ENCODE results near the gene SLC27A2.

SLC27A2 gene

GRCh38 chr15:50244153-50244552, 62.2 kb downstream of the SLC27A2 start:
- FAIRE-seq = no peak

DNA sequence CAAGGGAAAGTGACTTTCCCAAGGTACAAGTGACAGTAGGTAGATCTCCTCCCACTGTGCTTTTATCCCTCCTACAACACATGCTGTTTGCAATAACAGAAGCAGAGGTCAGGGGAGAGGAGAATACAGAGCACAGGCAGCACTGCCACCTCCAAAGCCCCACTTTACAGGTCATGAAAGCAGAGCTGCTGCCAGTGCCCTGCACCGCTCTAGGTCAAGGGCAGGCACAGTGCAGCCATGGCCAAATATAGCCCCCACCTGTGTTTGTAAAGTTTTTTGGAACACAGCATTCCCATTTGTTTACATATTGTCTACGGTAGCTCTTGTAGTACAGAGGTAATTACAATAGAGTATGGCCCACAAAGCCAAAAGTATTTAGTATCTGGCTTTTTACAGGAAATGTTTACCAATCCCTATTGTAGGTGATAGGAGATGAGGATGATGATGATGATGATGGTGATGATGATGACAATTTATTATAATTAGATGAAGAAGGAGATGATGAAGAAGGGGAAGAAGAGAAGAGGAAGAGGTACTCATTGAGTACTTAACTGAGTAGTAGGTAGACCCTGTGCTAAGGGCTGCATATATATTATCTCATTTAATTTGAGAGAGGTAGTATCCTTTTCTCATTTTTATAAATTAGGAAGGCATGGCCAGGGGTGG, 63.1 kb downstream of the SLC27A2 start:
- no peak for FAIRE-seq

DNA sequence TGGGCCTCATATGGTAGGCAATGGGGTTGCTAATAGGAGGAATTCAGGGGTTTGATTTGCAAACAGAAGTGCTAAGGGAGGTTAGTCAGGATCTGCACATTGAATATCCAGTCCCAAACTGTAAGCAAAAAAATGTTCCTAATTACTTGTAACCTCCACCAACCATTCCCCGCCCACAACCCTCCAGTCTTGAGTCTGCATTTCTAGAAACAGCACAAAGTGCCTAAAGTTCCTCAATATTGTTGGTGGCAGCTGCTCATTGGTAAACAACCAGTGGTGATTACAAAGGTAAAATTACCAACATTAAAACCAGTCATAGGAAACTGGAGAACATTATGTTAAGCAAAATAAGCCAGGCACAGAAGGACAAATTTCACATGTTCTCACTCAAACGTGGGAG, 64.6 kb downstream of the SLC27A2 start:
- FAIRE-seq = no peak

- no peak for FAIRE-seq
These were observed 66.0 kb downstream of the SLC27A2 start for GRCh38 chr15:50247819-50248655.

- no peak for FAIRE-seq
These were observed 67.1 kb downstream of the SLC27A2 start for GRCh38 chr15:50248994-50249582.

DNA sequence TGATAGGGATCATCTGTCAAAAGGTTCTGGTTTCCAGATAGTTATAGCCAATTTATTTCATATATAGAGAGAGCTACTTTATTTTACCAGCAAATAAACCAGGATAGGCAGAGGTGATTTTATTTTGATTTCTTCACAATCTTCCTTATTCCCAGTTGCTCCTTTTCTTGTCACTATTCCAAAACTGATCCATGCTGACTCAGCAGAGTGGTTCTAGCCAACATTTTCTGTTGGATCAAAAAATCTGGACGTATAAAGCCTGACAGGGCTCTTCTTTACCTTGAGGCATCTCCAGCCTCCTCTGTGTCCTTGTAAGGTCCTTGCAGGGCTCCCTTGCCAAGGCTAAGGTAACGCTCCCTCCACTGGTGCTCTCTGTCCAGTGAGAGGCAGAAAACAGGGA, 67.7 kb downstream of the SLC27A2 start:
- no peak for FAIRE-seq

DNA sequence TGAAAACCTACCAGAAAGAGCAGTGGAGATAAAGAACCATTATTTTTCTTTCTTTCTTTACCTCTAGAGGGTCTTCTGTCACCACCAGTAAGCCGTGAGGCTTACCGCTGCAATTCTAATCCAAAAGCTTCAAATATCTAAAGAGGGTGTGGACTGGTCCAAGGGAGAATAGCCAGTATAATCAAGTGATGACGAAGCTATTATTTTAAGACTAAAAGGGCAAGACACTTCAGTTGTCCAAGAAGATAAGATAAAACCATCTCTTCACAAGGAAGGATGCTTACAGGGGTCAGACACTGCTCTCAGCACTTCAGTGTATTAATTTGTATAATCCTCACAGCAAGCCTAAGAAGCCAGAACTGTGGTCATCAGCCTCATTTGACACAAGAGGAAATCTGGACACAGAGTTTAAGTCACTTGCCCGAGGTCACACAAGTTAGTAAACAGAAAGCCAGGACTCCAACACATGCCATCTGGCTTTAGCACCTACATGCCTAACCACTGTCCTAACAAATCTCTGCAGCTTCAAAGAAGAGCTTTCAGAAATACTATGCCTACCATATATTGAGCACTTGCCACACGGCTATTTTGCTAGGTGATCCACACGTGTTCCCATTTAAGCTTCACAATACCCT, 68.9 kb downstream of the SLC27A2 start:
- FAIRE-seq = no peak

GRCh38 chr15:50251638-50252182, 69.7 kb downstream of the SLC27A2 start:
- FAIRE-seq = no peak

DNA sequence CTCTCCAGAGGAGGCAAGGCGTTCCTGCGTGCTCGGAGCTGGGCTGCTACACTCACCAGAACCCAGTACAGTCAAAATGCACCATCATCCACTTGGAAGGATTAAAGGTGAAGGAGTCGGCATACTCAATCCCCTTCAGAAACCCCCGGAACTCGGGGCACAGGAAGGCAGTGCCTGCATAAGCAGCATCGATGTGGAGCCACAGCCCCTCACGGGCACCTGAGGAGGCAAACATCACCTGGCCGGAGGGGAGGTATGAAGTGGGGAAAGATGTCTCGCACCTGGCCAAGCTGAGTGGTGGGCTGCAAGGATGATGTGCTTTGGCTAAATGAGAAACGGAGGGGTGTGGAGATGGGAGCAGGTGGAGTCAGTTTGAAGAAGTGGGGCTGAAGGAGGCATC, 70.6 kb downstream of the SLC27A2 start:
- FAIRE-seq = no peak

- FAIRE-seq = no peak
These were observed 74.4 kb downstream of the SLC27A2 start for GRCh38 chr15:50256188-50257041.

GRCh38 chr15:50257332-50257731, 75.3 kb downstream of the SLC27A2 start:
- FAIRE-seq = no peak

DNA sequence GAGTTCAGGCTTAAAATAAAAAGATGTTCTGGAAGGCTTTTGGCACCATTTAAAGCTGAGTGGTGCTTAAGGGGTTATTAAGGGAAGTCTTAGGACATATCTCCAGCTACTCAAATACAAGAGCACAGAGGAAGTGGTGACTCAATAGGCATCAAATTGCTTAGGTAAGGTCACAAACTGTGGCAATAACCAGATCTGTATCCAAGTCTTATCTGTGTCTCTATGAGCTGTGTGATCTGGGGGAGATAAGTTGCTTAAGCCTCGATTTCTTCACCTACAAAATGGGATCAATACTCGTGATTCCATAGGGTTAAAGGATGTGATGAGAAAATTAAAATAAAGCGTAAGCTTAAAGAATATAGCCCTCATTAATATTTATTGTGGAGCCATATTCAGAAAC, 75.9 kb downstream of the SLC27A2 start:
- no peak for FAIRE-seq

DNA sequence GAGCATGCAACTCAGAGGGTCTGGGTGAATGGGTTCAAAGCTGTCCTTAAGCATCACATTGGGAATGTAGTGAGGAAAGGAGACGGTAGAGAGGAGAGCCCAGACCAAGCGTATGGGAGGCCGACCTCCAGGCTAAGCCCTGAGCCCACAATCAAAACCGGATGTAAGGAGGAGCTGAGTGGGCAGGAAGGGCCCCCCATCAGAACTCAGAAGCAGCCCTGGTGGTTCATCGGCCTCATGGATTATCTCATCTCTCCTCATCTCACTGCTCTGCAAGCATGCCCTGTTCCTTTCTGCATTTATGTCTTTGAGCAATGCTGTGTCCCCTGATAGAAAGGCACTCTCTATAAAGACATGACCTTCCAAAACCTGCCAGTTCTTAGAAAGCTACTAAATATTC, 77.3 kb downstream of the SLC27A2 start:
- FAIRE-seq = no peak

DNA sequence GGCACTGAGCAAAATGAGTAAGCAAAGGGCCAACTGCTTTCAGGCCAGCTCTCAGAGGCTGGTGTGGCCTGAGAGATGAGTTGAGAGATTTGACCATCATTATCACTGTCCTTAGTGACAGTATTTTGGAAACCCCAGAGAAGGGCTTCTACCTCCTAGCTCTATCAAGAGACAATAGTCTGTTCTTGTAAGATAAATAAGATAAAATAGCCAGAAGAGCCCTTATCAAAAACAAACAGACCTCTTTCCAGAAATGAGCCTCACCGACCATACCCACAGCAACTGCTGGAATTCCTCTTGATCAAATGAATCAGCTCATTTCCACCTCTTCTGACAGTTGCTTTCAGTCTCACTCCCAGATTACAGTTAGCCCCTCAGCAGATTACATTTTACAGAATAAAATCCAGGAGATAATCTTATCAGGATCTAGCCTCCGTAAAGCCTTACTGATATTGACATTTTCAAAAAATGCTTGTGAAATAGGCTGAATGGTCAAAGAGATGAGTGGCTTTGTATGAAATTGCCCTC, 79.0 kb downstream of the SLC27A2 start:
- no peak for FAIRE-seq

GRCh38 chr15:50261981-50262380, 80.0 kb downstream of the SLC27A2 start:
- FAIRE-seq = no peak

- no peak for FAIRE-seq
These were observed 80.5 kb downstream of the SLC27A2 start for GRCh38 chr15:50262533-50262932.

DNA sequence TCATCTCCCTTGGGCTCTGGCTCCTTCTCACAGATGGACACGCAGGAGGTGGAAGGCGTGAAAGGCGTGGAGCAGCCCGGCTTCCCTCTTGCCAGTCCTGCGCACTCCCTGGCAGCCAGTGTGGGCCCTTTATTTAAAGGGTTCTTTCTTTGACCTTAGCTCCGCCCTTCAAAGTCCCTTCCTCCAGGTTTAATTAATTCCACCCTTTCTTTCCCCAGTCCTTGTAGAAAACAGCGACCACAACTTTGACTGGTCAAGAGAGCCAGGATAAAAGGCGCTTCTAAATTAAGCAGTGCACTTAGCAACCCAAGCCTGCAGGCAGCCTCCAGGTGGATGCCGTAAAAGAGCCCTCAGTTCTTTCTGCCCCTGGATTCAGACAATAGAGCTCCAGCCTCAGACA, 83.6 kb downstream of the SLC27A2 start, which contains the start of gene HDC:
Gene HDC, minus strand, starts transcription at position 107 of the 400 bp plus-strand sequence. Its CDS starts 103 bp downstream, at position 4.
- FAIRE-seq = no peak

DNA sequence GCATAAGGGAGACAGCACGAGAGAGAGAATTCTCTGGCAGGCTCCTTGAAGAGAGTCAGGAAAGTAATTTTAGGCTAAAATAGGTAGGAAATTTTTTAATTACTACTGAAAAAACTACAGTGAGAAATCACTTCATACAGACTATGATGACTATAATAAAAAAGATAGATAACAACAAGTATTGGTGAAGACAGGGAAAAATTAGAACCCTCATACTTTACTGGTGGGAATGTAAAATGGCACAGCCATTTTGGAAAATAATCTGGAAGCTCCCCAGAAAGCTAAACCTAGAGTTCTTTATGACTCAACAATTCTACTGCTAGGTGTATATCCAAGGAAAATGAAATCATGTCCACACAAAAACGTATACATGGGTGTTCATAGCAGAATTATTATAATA, 85.6 kb downstream of the SLC27A2 start:
- FAIRE-seq = peak; percentile 14

- FAIRE-seq = no peak
These were observed 93.1 kb downstream of the SLC27A2 start for GRCh38 chr15:50275091-50275490.

- FAIRE-seq = no peak
These were observed 93.9 kb downstream of the SLC27A2 start for GRCh38 chr15:50275908-50276307.

DNA sequence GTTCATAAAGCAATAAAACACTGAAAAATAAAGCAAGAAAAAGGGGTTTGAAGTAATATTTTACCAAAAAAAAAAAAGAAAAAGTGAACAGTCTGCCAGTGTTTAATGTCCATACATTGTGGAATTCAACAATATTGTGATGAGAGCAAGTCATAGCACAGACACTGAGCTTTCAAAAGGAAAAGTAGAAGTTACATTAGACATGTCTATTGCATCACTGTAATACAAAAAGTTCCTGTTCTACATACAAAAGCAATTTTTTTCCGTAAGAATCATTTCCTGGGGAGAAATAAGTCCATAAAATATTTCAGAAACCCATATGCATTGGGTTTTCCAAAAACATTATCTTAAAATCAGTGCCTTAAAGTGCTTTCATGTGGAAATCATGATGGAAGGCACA, 95.4 kb downstream of the SLC27A2 start:
- no peak for FAIRE-seq

DNA sequence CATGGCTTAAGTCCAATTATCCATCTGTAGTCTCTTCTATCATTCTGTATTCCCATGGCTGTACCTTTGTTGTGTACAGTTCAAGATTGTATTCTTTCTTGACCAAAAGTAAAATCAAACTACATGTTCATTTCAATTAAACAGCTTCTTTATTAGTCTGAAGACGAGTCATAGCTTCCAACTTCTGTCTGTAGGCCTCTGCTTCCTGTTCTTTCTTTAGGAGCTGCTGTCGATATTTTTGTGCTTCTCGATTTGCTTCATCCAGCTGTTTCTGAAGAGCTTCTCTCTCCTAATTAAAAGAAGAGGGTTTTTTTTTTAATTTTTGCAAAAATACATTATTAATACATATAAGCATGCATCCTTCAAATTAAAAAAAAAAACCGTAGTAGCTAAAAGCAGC, 96.5 kb downstream of the SLC27A2 start:
- FAIRE-seq = no peak

All from colon (tissue), 2 donors.